ENCODE measurements around the gene TTC22. TPM values are rescaled to one million over a fixed set of nuclear protein-coding genes. Genes with fewer than 3 reads are reported as not detected.

Gene TTC22
- polyA plus RNA-seq, 2 of the 4 experiments (the other 2 are of a cell fraction): not detected

DNA sequence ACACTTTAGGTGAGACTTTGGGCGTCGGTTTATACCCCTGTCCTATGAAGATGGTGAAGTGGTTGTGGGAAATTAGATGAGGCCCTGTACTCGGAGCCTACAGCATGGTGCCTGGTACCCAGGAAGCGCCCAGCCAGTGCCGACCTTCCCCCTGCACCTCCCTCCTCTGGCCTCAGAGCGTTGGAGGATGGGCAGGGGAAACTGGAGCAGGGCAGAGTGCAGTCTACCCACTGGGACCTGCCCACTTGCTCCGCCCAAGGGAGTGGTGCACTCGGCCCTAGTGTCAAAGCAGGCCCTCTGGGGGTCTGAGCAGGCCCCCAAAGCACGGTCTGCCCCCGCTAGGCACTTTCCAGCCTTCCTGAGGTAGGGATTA lies 13.0 kb upstream of the TTC22 start:
- H3K9me3 ChIP-seq: no peaks in the 10 kb centered on the region
- H3K4me2 ChIP-seq: no peak overlapping the region
- DNase-seq (ENCODE audit: low read depth in 1 of 2, low spot score in 1 of 2): no peak
- 61% methylated on average over 8 of the region's 10 CpGs for WGBS (ENCODE audit: missing lambda C conversion rate)
- no peak overlapping the region for H3K4me3 ChIP-seq
- ChIA-PET CTCF (interaction anchor here (1.4 kb wide), 1 partner anchor 19 kb away, joined by 3 read pairs; no protein-coding TSS in a partner anchor), POLR2A (no interaction called here)
- no peak for ATAC-seq
- no peak overlapping the region for H3K27ac ChIP-seq
- H3K4me1 ChIP-seq: peaks cover 10% of the 10 kb centered on the region
- no peak for TF ChIP-seq FOXS1 (CRISPR knock-in tag; IDR thresholded peaks at IDR 0.05)
- TF ChIP-seq MAFK (IDR thresholded peaks at IDR 0.05; ENCODE audit: partially characterized antibody): no peak
- TF ChIP-seq ZNF302 (CRISPR knock-in tag; IDR thresholded peaks at IDR 0.05): no peak
- TF ChIP-seq CBX8 (IDR thresholded peaks at IDR 0.05): no peak
- TF ChIP-seq EHF (CRISPR knock-in tag; IDR thresholded peaks at IDR 0.05): no peak
- no peak for TF ChIP-seq POLR2A (IDR thresholded peaks at IDR 0.05; ENCODE audit: low read length)
- TF ChIP-seq, protein P1, sequence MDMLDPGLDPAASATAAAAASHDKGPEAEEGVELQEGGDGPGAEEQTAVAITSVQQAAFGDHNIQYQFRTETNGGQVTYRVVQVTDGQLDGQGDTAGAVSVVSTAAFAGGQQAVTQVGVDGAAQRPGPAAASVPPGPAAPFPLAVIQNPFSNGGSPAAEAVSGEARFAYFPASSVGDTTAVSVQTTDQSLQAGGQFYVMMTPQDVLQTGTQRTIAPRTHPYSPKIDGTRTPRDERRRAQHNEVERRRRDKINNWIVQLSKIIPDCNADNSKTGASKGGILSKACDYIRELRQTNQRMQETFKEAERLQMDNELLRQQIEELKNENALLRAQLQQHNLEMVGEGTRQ (IDR thresholded peaks at IDR 0.05): no peak
- no peak for TF ChIP-seq MYC (IDR thresholded peaks at IDR 0.05; ENCODE audit: borderline replicate concordance, low read length)
- TF ChIP-seq, protein P2, sequence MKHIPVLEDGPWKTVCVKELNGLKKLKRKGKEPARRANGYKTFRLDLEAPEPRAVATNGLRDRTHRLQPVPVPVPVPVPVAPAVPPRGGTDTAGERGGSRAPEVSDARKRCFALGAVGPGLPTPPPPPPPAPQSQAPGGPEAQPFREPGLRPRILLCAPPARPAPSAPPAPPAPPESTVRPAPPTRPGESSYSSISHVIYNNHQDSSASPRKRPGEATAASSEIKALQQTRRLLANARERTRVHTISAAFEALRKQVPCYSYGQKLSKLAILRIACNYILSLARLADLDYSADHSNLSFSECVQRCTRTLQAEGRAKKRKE (CRISPR knock-in tag; IDR thresholded peaks at IDR 0.05; ENCODE audit: low read depth): no peak
- TF ChIP-seq POLR2AphosphoS2 (conservative IDR thresholded peaks at IDR 0.05; ENCODE audit: low read length): no peak
- no peak for TF ChIP-seq KDM1A (IDR thresholded peaks at IDR 0.05; ENCODE audit: low read depth)
- no peak for TF ChIP-seq REST (IDR thresholded peaks at IDR 0.05)
- no peak for TF ChIP-seq TFCP2L1 (CRISPR knock-in tag; IDR thresholded peaks at IDR 0.05)
- no peak for TF ChIP-seq JUN (IDR thresholded peaks at IDR 0.05)
- no peak for TF ChIP-seq NPAS2 (CRISPR knock-in tag; IDR thresholded peaks at IDR 0.05; ENCODE audit: borderline replicate concordance)
- TF ChIP-seq, protein P3, sequence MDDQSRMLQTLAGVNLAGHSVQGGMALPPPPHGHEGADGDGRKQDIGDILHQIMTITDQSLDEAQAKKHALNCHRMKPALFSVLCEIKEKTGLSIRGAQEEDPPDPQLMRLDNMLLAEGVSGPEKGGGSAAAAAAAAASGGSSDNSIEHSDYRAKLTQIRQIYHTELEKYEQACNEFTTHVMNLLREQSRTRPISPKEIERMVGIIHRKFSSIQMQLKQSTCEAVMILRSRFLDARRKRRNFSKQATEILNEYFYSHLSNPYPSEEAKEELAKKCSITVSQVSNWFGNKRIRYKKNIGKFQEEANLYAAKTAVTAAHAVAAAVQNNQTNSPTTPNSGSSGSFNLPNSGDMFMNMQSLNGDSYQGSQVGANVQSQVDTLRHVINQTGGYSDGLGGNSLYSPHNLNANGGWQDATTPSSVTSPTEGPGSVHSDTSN (IDR thresholded peaks at IDR 0.05): no peak
- TF ChIP-seq PHF8 (IDR thresholded peaks at IDR 0.05; ENCODE audit: borderline replicate concordance, low read depth): no peak
- no peak for TF ChIP-seq RFX5 (IDR thresholded peaks at IDR 0.05)
- no peak for TF ChIP-seq MAZ (IDR thresholded peaks at IDR 0.05; ENCODE audit: borderline replicate concordance, low read depth, low read length)
- no peak for FAIRE-seq

DNA sequence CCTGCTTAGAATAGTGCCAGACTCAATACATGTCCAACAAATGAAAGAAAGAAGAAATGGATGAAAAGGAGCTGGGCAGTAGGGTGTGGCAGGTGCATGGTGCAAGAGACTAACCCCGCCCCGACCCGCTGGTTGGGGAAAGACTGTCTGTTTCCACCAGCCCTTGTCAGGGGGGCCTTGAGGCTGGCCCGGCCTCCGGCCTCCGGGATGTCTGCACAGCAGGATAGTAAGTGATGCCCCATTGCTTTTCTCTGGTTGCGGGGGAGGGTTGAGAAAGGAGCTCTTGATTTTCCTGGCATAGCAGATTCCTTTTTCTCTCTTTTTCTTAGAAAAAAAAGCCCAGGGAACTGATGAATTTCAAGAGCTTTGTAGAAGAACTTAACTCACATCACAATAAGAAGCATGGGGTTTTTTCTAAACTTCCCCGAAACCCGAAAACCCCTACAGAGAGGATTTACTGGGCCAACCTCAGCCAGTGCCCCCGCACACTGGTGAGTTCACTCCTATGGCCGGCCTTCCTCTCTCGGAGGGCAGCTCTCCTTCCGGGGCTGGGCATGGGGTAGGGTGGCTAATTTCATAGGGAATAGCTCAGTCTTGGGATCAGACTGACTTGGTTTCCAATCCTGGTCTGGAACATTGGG lies 12.5 kb upstream of the TTC22 start:
- 83% methylated on average over 10 of the region's 13 CpGs for WGBS (ENCODE audit: missing lambda C conversion rate)
- peaks cover 10% of the 10 kb centered on the region for H3K4me1 ChIP-seq
- DNase-seq (ENCODE audit: low read depth in 1 of 2, low spot score in 1 of 2) (no peak), FAIRE-seq (no peak), ATAC-seq (no peak)
- ChIA-PET CTCF (interaction anchor here (0.6 to 1.4 kb wide), 2 partner anchors 20 to 137 kb away, joined by 3 to 4 read pairs; no protein-coding TSS in a partner anchor), POLR2A (no interaction called here)
- no peak overlapping the region for H3K27ac ChIP-seq
- no peaks in the 10 kb centered on the region for H3K9me3 ChIP-seq
- TF ChIP-seq SMC3 (IDR thresholded peaks at IDR 0.05): no peak
- TF ChIP-seq CBX8 (IDR thresholded peaks at IDR 0.05): no peak
- TF ChIP-seq HOXB13 (CRISPR knock-in tag; IDR thresholded peaks at IDR 0.05; ENCODE audit: low read depth): no peak
- TF ChIP-seq ZC3H11A (IDR thresholded peaks at IDR 0.05): no peak
- TF ChIP-seq HMGXB4 (CRISPR knock-in tag; IDR thresholded peaks at IDR 0.05; ENCODE audit: borderline replicate concordance): no peak
- TF ChIP-seq FOXS1 (CRISPR knock-in tag; IDR thresholded peaks at IDR 0.05): no peak
- TF ChIP-seq REST (IDR thresholded peaks at IDR 0.05): no peak
- TF ChIP-seq PHF8 (IDR thresholded peaks at IDR 0.05; ENCODE audit: borderline replicate concordance, low read depth): no peak
- TF ChIP-seq RCOR1 (IDR thresholded peaks at IDR 0.05; ENCODE audit: low read depth, low read length): no peak
- H3K4me2 ChIP-seq: no peak overlapping the region
- no peak overlapping the region for H3K4me3 ChIP-seq

All from A549 (cell line).